Measurements from ENCODE around the gene PRKAG2.

The PRKAG2 gene

GRCh38 chr7:151738925-151739324 is 138.0 kb downstream of the PRKAG2 start:
- no peak for DNase-seq

- DNase-seq = no peak
Measured at GRCh38 chr7:151736403-151736909, 140.5 kb downstream of the PRKAG2 start.

GRCh38 chr7:151735851-151736402 is 141.0 kb downstream of the PRKAG2 start:
- DNase-seq = no peak

- no peak for DNase-seq
Measured at GRCh38 chr7:151735186-151735850, 141.6 kb downstream of the PRKAG2 start.

- no peak for DNase-seq
Measured at GRCh38 chr7:151732834-151733592, 143.9 kb downstream of the PRKAG2 start.

- DNase-seq = no peak
Measured at GRCh38 chr7:151732292-151732691, 144.6 kb downstream of the PRKAG2 start.

- no peak for DNase-seq
Measured at GRCh38 chr7:151731022-151731441, 145.9 kb downstream of the PRKAG2 start.

GRCh38 chr7:151730591-151730990 is 146.3 kb downstream of the PRKAG2 start:
- no peak for DNase-seq

GRCh38 chr7:151729521-151729921 is 147.4 kb downstream of the PRKAG2 start:
- no peak for DNase-seq

- no peak for DNase-seq
Measured at GRCh38 chr7:151728746-151729145, 148.2 kb downstream of the PRKAG2 start.

GRCh38 chr7:151728286-151728660 is 148.6 kb downstream of the PRKAG2 start:
- DNase-seq = no peak

GRCh38 chr7:151727579-151728285 is 149.2 kb downstream of the PRKAG2 start:
- peak; percentile 35 for DNase-seq

- no peak for DNase-seq
Measured at GRCh38 chr7:151726652-151727578, 150.0 kb downstream of the PRKAG2 start.

- no peak for DNase-seq
Measured at GRCh38 chr7:151725844-151726651, 150.9 kb downstream of the PRKAG2 start.

- no peak for DNase-seq
Measured at GRCh38 chr7:151724920-151725584, 151.9 kb downstream of the PRKAG2 start.

GRCh38 chr7:151724250-151724915 is 152.5 kb downstream of the PRKAG2 start:
- DNase-seq = no peak

GRCh38 chr7:151723321-151723720 is 153.6 kb downstream of the PRKAG2 start:
- no peak for DNase-seq

GRCh38 chr7:151722533-151722932 is 154.4 kb downstream of the PRKAG2 start:
- no peak for DNase-seq

GRCh38 chr7:151721694-151722093 is 155.2 kb downstream of the PRKAG2 start:
- DNase-seq = no peak

- no peak for DNase-seq
Measured at GRCh38 chr7:151721236-151721635, 155.7 kb downstream of the PRKAG2 start.

Measured in GDM1 (cell line).